A673 (cell line): ENCODE results near the gene ARAP2. TPM values are rescaled to one million over a fixed set of nuclear protein-coding genes. Genes with fewer than 3 reads are reported as not detected.

Source experiments
- BruUV-seq: library from RNA; stranded (reverse); fragments of 400-500 nt; replicated peaks from 2 replicates; lab custom pipeline; 2021; lab: Mats Ljungman, UMichigan
- CTCF ChIA-PET: fragments of 300-600 bp; sonication (Branson Sonifier 250); formaldehyde crosslinking; loops from one replicate; lab custom pipeline; 2022; ENCODE audit warnings: antibody characterized with exemption; lab: Charles Lee
- POLR2A ChIA-PET: fragments of 300-600 bp; sonication (Branson Sonifier 250); formaldehyde crosslinking; loops from one replicate; lab custom pipeline; 2022; ENCODE audit warnings: antibody characterized with exemption; ENCODE audit not compliant: low non-redundant PET; lab: Charles Lee
- DNase-seq: peaks from one replicate; pipeline ENCODE4 v3.0.0-alpha.2; 2015; ENCODE audit warnings: low spot score
- H3K27ac ChIP-seq: fragments of 200-600 bp; sonication (generic); 2 replicates; pipeline ENCODE4 v1.5.1; 2016; ENCODE audit warnings: mixed run types, low read depth, mild to moderate bottlenecking, mixed read lengths, antibody characterized with exemption, low read length; ENCODE audit not compliant: poor library complexity, severe bottlenecking
- H3K27me3 ChIP-seq: fragments of 200-600 bp; sonication (generic); replicated peaks from 2 replicates; pipeline ENCODE4 v1.6.1; 2017; ENCODE audit warnings: mixed run types, low read depth, mild to moderate bottlenecking, mixed read lengths, antibody characterized with exemption, low read length; ENCODE audit not compliant: insufficient read depth, poor library complexity
- H3K36me3 ChIP-seq: fragments of 200-600 bp; sonication (generic); 2 replicates; pipeline ENCODE4 v1.6.1; 2016; ENCODE audit warnings: mixed run types, mild to moderate bottlenecking, mixed read lengths, antibody characterized with exemption, low read length; ENCODE audit not compliant: insufficient read depth, poor library complexity, severe bottlenecking
- H3K4me1 ChIP-seq: fragments of 200-600 bp; sonication (generic); 2 replicates; pipeline ENCODE4 v1.6.1; 2017; ENCODE audit warnings: mixed run types, mild to moderate bottlenecking, mixed read lengths, antibody characterized with exemption, low read length; ENCODE audit not compliant: insufficient read depth, poor library complexity, severe bottlenecking
- H3K4me3 ChIP-seq: fragments of 200-600 bp; sonication (generic); 2 replicates; pipeline ENCODE4 v1.5.1; 2016; ENCODE audit warnings: low read depth, mixed run types, mild to moderate bottlenecking, mixed read lengths, low read length; ENCODE audit not compliant: poor library complexity, severe bottlenecking
- H3K9me3 ChIP-seq: fragments of 200-600 bp; sonication (generic); 2 replicates; pipeline ENCODE4 v1.6.1; 2016; ENCODE audit warnings: mixed run types, low read depth, mild to moderate bottlenecking, mixed read lengths, antibody characterized with exemption, low read length; ENCODE audit not compliant: poor library complexity, severe bottlenecking
- CTCF ChIP-seq: fragments of 300-800, 200-600 bp; sonication (generic); conservative IDR thresholded peaks from 2 replicates; pipeline ENCODE4 v1.5.1; 2017; ENCODE audit warnings: low read depth, mild to moderate bottlenecking, antibody characterized with exemption, low read length, moderate library complexity, mixed read lengths
- EZH2 ChIP-seq: fragments of 200-600 bp; sonication (generic); IDR thresholded peaks from 2 replicates; pipeline ENCODE4 v1.6.1; 2017; ENCODE audit warnings: borderline replicate concordance, low read depth, mild to moderate bottlenecking, mixed read lengths, antibody characterized with exemption, low read length; ENCODE audit not compliant: poor library complexity, severe bottlenecking
- intact Hi-C: fragments of 100-400 bp; cut with micrococcal nuclease; formaldehyde crosslinking; loops from one replicate; pipeline ENCODE4 v1.10.0; 2022; ENCODE audit not compliant: unreplicated experiment
- total RNA-seq: library from RNA; stranded (reverse); gene quantifications from 2 replicates; pipeline ENCODE4 v1.2.3, GENCODE V29; 2021

Gene ARAP2
- total RNA-seq, 1 experiment from 2014 or later = 0.06 TPM

DNA sequence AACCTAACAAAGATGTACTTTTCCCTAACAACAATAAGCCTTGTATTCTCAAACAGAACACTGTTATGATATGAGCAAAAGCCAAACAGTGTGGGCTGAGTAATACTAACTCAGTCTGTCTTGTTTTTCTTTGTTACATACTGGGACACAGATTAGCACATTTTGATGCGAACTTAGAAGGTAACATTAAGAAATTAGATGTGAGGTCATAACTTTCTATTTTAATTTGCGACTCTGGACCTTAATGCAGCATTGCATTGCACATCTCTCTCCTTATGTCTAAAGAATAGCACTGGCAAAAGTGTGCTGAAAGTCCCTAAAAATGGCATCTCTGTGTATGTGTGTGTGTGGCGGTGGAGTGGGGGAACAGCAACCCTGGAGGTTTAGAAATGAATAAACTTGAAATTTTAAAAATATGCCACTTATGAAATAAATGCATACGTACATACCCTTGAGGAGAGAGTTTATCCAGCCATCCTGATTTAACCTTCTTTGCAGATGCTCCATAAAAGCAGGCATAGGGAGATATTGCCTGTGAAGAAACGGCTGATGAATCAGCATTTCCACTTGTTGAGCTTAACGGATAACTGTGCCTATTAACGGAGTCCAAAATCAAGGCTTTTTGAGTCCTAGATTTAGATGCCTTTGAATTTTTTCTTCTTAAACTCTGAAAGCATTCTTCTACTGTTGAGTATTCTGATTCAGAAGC is 34.2 kb downstream of the ARAP2 start:
- no peaks in the 10 kb centered on the region for H3K9me3 ChIP-seq
- TF ChIP-seq EZH2 (no peak), CTCF (no peak)
- intact Hi-C loops = no loop called here
- ChIA-PET POLR2A (no interaction called here), CTCF (no interaction called here)
- H3K27me3 ChIP-seq = no peaks in the 10 kb centered on the region
- no peak overlapping the region for H3K4me3 ChIP-seq
- no TSS peak for BruUV-seq
- H3K36me3 ChIP-seq = no peaks in the 10 kb centered on the region
- H3K27ac ChIP-seq = no peak overlapping the region
- H3K4me1 ChIP-seq = no peaks in the 10 kb centered on the region
- DNase-seq = no peak

DNA sequence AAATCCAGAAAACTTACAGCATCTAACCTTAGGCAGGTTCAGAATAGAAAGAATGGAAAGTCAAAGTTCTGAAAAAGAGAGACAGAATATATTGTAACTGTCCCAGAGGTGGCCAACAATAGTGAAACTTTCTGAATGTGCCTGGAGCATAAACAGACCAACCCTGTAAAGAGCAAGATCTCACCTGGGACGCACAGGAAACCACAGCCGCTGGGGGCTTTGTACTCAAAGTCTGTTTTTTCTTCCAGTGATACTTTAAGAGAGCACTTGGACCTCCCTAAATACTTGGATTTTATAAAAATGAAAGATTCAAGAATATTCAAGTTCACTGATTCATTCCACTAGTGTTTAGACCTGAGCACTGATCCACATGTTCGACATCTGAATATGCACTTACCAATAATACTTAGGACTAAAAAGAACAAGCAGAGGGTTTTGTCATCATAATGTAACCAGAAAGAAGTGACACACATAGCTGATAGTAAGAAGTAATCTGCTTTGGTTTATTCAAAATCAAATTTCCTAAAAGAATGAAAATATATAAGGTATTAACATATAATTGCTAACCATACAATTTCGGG is 35.3 kb downstream of the ARAP2 start:
- ChIA-PET CTCF (no interaction called here), POLR2A (no interaction called here)
- no TSS peak for BruUV-seq
- intact Hi-C loops = no loop called here
- Histone ChIP-seq H3K36me3 (no peaks in the 10 kb centered on the region), H3K4me3 (no peak overlapping the region), H3K27ac (no peak overlapping the region), H3K27me3 (no peaks in the 10 kb centered on the region), H3K9me3 (no peaks in the 10 kb centered on the region), H3K4me1 (no peaks in the 10 kb centered on the region)
- TF ChIP-seq EZH2 (no peak), CTCF (no peak)
- no peak for DNase-seq

DNA sequence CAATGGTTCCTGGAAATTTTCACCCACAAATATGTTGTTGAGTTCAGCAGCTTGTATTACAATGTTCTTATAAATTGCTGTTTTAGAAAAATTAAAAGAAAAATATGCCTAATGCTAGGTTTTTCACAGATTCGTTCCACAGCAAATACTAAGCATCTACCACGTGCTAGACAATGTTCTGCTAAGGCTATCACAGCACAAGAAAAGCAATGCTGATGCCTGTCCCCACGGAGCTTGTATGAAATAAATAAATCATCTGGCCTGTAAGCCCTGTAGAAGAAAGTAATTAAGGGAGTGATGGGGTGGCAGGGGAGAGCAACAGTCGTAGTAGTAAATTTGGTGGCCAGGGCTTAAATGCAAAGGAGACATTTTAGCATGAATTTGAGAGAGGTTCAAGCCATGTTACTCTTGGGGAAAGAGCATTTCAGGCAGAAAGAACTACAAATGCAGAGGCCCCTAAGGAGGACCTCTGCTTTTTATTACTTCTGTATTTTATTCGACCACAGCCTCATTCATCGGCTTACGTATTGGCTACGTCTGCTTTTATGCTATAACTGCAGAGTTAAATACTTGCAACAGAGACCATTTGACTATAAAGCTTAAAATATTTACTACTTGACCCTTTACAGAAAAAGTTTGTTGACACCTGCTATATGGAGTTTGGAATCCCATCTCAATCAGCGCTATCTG is 36.3 kb downstream of the ARAP2 start:
- ChIA-PET CTCF (no interaction called here), POLR2A (no interaction called here)
- Histone ChIP-seq H3K27ac (no peak overlapping the region), H3K4me3 (no peak overlapping the region), H3K9me3 (no peaks in the 10 kb centered on the region), H3K4me1 (no peaks in the 10 kb centered on the region), H3K36me3 (no peaks in the 10 kb centered on the region), H3K27me3 (no peaks in the 10 kb centered on the region)
- no peak for DNase-seq
- intact Hi-C loops = no loop called here
- TF ChIP-seq EZH2 = no peak
- TF ChIP-seq CTCF = no peak
- BruUV-seq = no TSS peak
